DOHH2 (cell line): Measurements from ENCODE around the gene SPOCK1.

Experiments used
- CTCF ChIP-seq: fragments of 200-600 bp; sonication (generic); IDR thresholded peaks from one replicate; pipeline ENCODE4 v1.5.1; 2014; ENCODE audit warnings: antibody characterized with exemption, mild to moderate bottlenecking, low read depth, low read length; ENCODE audit not compliant: poor library complexity, severe bottlenecking
- EZH2phosphoT487 ChIP-seq: fragments of 200-600 bp; sonication (generic); IDR thresholded peaks from 2 replicates; pipeline ENCODE4 v1.6.1; 2017; ENCODE audit warnings: borderline replicate concordance, mild to moderate bottlenecking, antibody characterized with exemption, low read length, moderate library complexity, mixed read lengths

DNA sequence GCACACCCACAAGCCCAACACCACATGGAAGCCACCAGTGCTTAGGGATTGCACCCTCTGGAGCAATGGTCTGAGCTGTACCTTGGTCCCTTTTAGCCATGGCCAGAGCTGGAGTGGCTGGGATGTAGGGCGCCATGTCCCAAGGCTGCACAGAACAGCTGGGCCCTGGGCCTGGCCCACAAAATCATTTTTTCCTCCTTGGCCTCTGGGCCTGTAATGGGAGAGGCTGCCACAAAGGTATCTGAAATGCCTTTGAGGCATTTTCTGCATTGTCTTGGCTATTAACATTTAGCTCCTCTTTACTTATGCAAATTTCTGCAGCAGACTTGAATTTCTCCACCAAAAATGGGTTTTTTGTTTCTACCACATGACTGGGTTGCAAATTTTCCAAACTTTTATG, 117.6 kb downstream of the SPOCK1 start:
- TF ChIP-seq CTCF = no peak
- TF ChIP-seq EZH2phosphoT487 = no peak
